ENCODE results near the gene PTPN18.

GRCh38 chr2:130342020-130342532, 13.8 kb upstream of the PTPN18 start:
- TF ChIP-seq BHLHE40 (IDR thresholded peaks at IDR 0.05; ENCODE audit: borderline replicate concordance) (no peak), FOXA1 (IDR thresholded peaks at IDR 0.05) (no peak), ZNF384 (IDR thresholded peaks at IDR 0.05) (no peak), ELF4 (IDR thresholded peaks at IDR 0.05) (no peak), SUZ12 (IDR thresholded peaks at IDR 0.05) (no peak), ARNT (IDR thresholded peaks at IDR 0.05) (no peak), SP1 (IDR thresholded peaks at IDR 0.05) (no peak), LEF1 (IDR thresholded peaks at IDR 0.05; ENCODE audit: borderline replicate concordance) (no peak), NFRKB (IDR thresholded peaks at IDR 0.05) (no peak), TARDBP (IDR thresholded peaks at IDR 0.05) (no peak), L3MBTL2 (conservative IDR thresholded peaks at IDR 0.05) (no peak), PKNOX1 (IDR thresholded peaks at IDR 0.05) (no peak), FOXK2 (IDR thresholded peaks at IDR 0.05) (no peak)

All from HEK293T (cell line).